ENCODE results near the gene SLC9A6. TPM values are rescaled to one million over a fixed set of nuclear protein-coding genes. Genes with fewer than 3 reads are reported as not detected.

Gene SLC9A6
- polyA plus RNA-seq, 3 donors, result 5.8 to 15.7 (median 14.2) TPM

- no peak overlapping the region for H3K4me3 ChIP-seq (replicated peaks in 1 of 3; ENCODE audit: low read depth in 2 of 3, low read length in 3 of 3)
- H3K9ac ChIP-seq (ENCODE audit: insufficient read depth, low read length, poor library complexity, severe bottlenecking), result no peak overlapping the region
- DNase-seq, result no peak
- H3K9me3 ChIP-seq (replicated peaks in 1 of 2; ENCODE audit: control insufficient read depth in 1 of 2, insufficient read depth in 1 of 2, low read length in 2 of 2), result no peaks in the 10 kb centered on the region
- H3K4me2 ChIP-seq (replicated peaks; ENCODE audit: extremely low read depth, low read length, poor library complexity, severe bottlenecking), result no peak overlapping the region
- H3K27me3 Mint-ChIP-seq (ENCODE audit: low read depth in 3 of 3), result peaks cover 0 to 2% (median 0%) of the 10 kb centered on the region in 3 donors
- intact Hi-C loops (cut with micrococcal nuclease), result no loop called here
- no peaks in the 10 kb centered on the region for H3K9me3 Mint-ChIP-seq
- WGBS (ENCODE audit: insufficient coverage), result no CpG with 5 or more reads among the region's 1 CpG
- H3K27ac ChIP-seq (ENCODE audit: low read depth in 1 of 2, low read length in 2 of 2), result no peak overlapping the region
- peaks cover 34 to 42% of the 10 kb centered on the region in 2 donors for H3K36me3 Mint-ChIP-seq
- no peaks in the 10 kb centered on the region for H3K27me3 ChIP-seq (ENCODE audit: control insufficient read depth in 2 of 2, insufficient read depth in 2 of 2, low read length in 2 of 2)
- H3K27ac Mint-ChIP-seq, result no peak overlapping the region
- no peak overlapping the region for H3K4me3 Mint-ChIP-seq
- no peaks in the 10 kb centered on the region for H3K4me1 Mint-ChIP-seq
- no peaks in the 10 kb centered on the region for H3K79me2 ChIP-seq (ENCODE audit: insufficient read depth, low read length)
- TF ChIP-seq CTCF (IDR thresholded peaks at IDR 0.05), result no peak
- no peak overlapping the region for H2AFZ ChIP-seq (ENCODE audit: insufficient read depth, low read depth, low read length, poor library complexity, severe bottlenecking)
- H4K20me1 ChIP-seq (ENCODE audit: insufficient read depth, low read length), result no peaks in the 10 kb centered on the region
- H3K36me3 ChIP-seq (replicated peaks in 1 of 2; ENCODE audit: control insufficient read depth in 1 of 2, insufficient read depth in 2 of 2, low read length in 2 of 2), result peaks cover 28 to 59% of the 10 kb centered on the region in 2 donors
- no peaks in the 10 kb centered on the region for H3K4me1 ChIP-seq (ENCODE audit: control insufficient read depth in 1 of 2, insufficient read depth in 2 of 2, low read length in 2 of 2)
Observed at GRCh38 chrX:136034668-136035067, 49.4 kb downstream of the SLC9A6 start.

- no peaks in the 10 kb centered on the region for H3K4me1 ChIP-seq (ENCODE audit: control insufficient read depth in 1 of 2, insufficient read depth in 2 of 2, low read length in 2 of 2)
- no peak overlapping the region for H3K9ac ChIP-seq (ENCODE audit: insufficient read depth, low read length, poor library complexity, severe bottlenecking)
- H2AFZ ChIP-seq (ENCODE audit: insufficient read depth, low read depth, low read length, poor library complexity, severe bottlenecking), result no peak overlapping the region
- H3K79me2 ChIP-seq (ENCODE audit: insufficient read depth, low read length), result no peaks in the 10 kb centered on the region
- Mint-ChIP-seq H3K27ac (no peak overlapping the region), H3K4me1 (no peaks in the 10 kb centered on the region), H3K4me3 (no peak overlapping the region), H3K9me3 (peaks cover 0 to 3% (median 0%) of the 10 kb centered on the region in 7 donors), H3K27me3 (ENCODE audit: low read depth in 3 of 3) (peaks cover 0 to 2% (median 0%) of the 10 kb centered on the region in 3 donors), H3K36me3 (peaks cover 33 to 41% of the 10 kb centered on the region in 2 donors)
- H3K36me3 ChIP-seq (replicated peaks in 1 of 2; ENCODE audit: control insufficient read depth in 1 of 2, insufficient read depth in 2 of 2, low read length in 2 of 2), result peaks cover 24 to 58% of the 10 kb centered on the region in 2 donors
- WGBS (ENCODE audit: insufficient coverage), result no CpG with 5 or more reads among the region's 1 CpG
- no peak overlapping the region for H3K4me2 ChIP-seq (replicated peaks; ENCODE audit: extremely low read depth, low read length, poor library complexity, severe bottlenecking)
- no peaks in the 10 kb centered on the region for H4K20me1 ChIP-seq (ENCODE audit: insufficient read depth, low read length)
- H3K9me3 ChIP-seq (replicated peaks in 1 of 2; ENCODE audit: control insufficient read depth in 1 of 2, insufficient read depth in 1 of 2, low read length in 2 of 2), result no peaks in the 10 kb centered on the region
- no peaks in the 10 kb centered on the region for H3K27me3 ChIP-seq (ENCODE audit: control insufficient read depth in 2 of 2, insufficient read depth in 2 of 2, low read length in 2 of 2)
- H3K4me3 ChIP-seq (replicated peaks in 1 of 3; ENCODE audit: low read depth in 2 of 3, low read length in 3 of 3), result no peak overlapping the region
- intact Hi-C loops (cut with micrococcal nuclease), result no loop called here
- no peak for TF ChIP-seq CTCF (IDR thresholded peaks at IDR 0.05)
- no peak for DNase-seq
- no peak overlapping the region for H3K27ac ChIP-seq (ENCODE audit: low read depth in 1 of 2, low read length in 2 of 2)
Observed at GRCh38 chrX:136035663-136036062, 50.4 kb downstream of the SLC9A6 start.

Measured in CD14-positive monocyte (primary cell).